Measurements from ENCODE around the gene EIF2B4.
"Not testable (repeated sequence)": the region's sequence is repeated elsewhere in the genome, so short reads cannot be mapped to it uniquely, and the experiment has no call there.

Gene EIF2B4

DNA sequence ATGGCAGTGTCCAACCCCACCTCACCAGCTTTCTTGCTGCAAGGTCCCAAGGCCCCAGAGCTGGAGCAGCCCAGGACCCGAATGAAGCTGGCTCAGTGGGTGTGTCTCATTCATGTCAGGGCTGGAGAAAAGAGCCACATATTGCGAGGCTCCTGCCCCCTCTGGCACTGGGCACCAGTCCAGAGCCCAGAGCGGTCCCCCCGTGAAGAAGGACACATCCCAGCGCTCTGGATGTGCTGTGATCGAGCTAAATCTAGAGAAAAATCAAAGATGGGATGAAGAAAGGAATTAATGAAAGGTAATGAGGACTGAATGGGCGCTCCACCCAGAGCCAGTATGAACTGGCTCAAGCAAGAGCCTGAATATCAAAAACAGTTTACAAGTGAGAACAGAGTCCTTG lies 34.0 kb downstream of the EIF2B4 start:
- no peak for DNase-seq (ENCODE audit: low read depth in 2 of 2)

DNA sequence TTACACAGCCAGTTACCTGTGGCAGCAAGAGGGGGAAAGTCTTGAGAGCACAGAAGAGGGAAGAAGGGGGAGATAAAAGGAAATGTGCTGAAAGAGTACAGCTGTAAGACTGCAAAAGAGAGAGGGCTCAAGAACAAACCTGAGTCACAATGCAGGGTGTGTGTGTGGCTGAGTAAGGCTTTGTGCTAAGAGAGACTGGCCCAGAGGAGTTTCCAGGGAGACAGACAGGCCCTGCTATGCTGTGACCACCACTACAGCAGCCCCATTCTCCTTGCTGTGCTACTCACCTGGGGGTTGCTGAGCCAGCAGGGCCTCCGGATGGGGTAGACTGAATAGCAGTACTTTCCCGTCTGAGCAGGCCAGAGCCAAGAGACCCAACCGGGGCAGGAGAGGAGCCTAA lies 34.8 kb downstream of the EIF2B4 start:
- no peak for DNase-seq (ENCODE audit: low read depth in 2 of 2)

- no peak for DNase-seq (ENCODE audit: low read depth in 2 of 2)
Observed at GRCh38 chr2:27324720-27325119, 45.4 kb downstream of the EIF2B4 start.

DNA sequence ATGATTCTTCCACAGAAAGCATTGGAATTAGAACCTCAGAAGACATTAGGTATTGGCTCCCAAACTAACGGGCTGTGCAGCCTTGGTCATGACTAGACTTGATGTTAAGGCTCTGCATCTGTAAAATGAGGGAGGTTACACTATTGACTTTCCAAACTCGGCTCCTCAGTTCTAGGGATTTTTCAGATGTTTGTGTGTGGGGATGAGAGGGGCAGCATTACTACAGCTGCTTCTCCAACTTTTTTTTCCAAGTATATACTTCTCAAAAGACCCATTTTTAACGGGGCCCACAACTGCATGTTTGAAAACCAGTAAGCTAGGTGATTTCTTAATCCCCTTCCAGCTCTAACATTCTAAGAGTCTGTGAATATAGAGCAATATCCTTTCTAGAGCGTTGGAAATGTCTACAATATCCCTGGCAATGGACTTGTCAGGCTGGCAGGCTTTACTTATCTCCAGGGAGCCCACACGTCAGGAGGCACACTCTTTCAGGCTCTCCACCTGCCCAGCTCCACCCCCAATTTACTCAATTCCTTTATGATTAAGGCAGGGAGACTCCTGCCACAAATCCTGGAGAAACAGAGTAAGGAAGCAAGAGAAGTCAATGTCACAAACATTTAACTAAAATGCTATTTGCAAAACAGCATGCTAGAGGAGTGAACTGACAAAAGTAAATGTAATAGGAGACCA lies 46.4 kb downstream of the EIF2B4 start:
- no peak for DNase-seq (ENCODE audit: low read depth in 2 of 2)

DNA sequence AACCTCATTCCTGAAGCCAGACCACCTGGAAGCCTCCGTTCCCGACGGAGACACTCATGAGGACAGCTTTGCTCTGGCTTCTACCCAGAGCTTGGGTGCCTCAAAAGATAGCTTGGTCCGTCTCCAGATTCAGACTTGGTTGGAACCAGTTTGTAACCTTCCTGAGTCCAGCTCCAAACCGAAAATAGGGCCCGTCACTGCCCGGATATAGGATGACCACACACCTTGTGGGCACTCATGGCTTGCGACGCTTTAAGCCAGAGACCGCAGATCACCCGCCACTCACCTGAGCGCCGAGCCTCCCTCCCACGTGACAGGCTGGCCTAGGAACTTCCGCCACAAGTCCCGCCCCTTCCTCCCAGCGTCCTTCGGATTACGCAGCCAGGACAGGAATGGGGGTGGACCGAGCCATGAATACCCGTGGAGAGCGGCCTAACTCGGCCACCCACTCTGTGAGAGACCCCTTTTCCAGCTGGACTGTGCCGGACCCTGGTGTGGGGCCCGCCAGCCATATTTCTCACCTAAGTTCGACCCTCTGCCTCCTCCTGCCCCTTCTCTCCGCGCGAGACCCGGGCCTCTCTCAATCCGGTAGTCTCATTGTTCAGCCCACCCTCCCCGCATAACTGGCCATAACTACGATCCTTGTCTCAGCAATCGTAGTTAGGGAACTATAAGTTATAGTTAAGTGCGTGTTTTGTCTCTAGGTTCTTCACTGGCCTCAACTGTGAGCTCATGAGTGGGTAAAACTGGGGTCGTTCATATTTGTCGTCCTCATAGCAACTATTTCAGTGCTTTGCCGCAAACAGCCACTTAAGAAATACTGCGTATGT lies 47.2 kb downstream of the EIF2B4 start, which contains the start of gene MPV17:
TSS of gene MPV17 (minus strand) at position 332 of the 830 bp plus-strand sequence. CDS start 580 bp downstream, outside the sequence.
- DNase-seq (ENCODE audit: low read depth in 2 of 2): peak; percentile 73 to 82

GRCh38 chr2:27322301-27322765 lies 47.8 kb downstream of the EIF2B4 start:
- DNase-seq (ENCODE audit: low read depth in 2 of 2): no peak

GRCh38 chr2:27320958-27321543 lies 49.1 kb downstream of the EIF2B4 start:
- no peak for DNase-seq (ENCODE audit: low read depth in 2 of 2)

- DNase-seq (ENCODE audit: low read depth in 2 of 2): not testable (repeated sequence)
Observed at GRCh38 chr2:27319839-27320238, 50.3 kb downstream of the EIF2B4 start.

DNA sequence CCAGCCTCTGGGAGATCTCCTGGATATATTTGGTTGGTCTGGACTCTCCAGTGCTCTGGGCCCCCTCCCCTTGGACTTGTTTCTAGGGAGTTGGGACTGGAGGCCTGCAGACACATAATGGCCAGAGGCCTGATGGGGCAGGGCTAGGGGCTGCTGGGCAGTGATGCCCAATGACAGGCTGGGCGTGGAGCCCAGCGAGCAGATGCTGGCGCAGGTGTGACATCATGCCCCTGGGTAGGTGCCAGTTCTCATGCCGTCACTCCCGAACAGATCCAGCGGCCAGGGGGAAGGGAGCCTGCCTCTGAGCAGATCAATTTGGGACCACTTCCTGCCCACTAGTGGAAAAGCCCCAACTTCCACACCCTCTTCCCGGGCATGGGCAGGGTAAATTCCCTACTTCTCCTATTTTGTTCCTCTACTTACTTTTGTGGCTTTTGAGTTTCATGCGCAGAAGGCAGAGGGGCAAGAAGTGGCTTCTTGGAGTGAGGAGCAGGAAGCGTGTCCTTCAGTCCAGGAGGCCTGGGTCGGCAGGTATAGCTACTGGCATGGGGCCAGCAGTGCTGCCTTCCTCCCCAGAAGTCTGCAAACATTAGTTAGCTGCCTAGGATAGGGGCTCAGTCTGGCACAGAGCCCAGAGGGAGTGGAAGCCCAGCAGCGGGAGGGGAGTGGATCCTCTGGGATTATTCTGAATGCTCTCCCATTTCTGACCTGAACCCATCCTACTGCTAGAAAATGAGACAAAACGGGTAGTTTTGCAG lies 53.3 kb downstream of the EIF2B4 start:
- DNase-seq (ENCODE audit: low read depth in 2 of 2): no peak

DNA sequence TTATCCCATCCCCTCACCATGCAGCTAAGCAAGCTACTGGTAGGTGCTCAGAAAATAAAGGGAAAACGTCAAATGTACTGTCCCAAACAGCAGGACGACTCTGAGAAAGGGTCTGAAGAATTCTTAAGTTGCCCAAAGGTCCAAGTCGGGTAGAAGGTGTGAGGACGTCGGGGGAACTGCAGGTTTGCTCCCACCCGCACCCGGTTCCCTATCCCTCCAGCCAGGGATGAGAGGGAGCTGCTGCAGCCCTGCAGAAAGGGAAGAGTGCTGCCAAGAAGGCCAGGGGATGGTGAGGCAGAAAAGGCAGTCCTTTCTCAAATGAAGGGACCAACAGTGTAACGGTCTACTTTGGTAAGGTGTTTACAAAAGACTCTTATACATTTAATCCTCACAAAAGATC lies 55.0 kb downstream of the EIF2B4 start:
- no peak for DNase-seq (ENCODE audit: low read depth in 2 of 2)

GRCh38 chr2:27314709-27315108 lies 55.4 kb downstream of the EIF2B4 start:
- no peak for DNase-seq (ENCODE audit: low read depth in 2 of 2)

Data from stimulated activated CD4-positive, alpha-beta T cell treated with anti-CD3 and anti-CD28 coated beads, Interleukin-1b, Interleukin-23, amount 100 ng/mL, for 4 hours (primary cell).